GM13976 (cell line): Measurements from ENCODE around the gene RAB20.
A peak's percentile ranks its signal among the peaks of the same experiment; 100 is the strongest.

Source experiments
- DNase-seq: peaks from one replicate; pipeline ENCODE4 v3.0.0; 2012; ENCODE audit warnings: low spot score
- in situ Hi-C: fragments of 300-500 bp; cut with MboI; formaldehyde crosslinking; loops from one replicate; pipeline ENCODE4 v1.12.0; 2022; ENCODE audit warnings: low sequenced_read_pairs, mixed read lengths, inconsistent platforms; ENCODE audit not compliant: unreplicated experiment
- TF ChIP-seq, protein P1 (sequence below): IDR thresholded peaks from 2 replicates; pipeline ENCODE4 v1.5.1; 2012; ENCODE audit warnings: borderline replicate concordance, mild to moderate bottlenecking; ENCODE audit not compliant: insufficient read depth; ENCODE audit errors: extremely low read depth, missing control alignments, control extremely low read depth

The RAB20 gene

DNA sequence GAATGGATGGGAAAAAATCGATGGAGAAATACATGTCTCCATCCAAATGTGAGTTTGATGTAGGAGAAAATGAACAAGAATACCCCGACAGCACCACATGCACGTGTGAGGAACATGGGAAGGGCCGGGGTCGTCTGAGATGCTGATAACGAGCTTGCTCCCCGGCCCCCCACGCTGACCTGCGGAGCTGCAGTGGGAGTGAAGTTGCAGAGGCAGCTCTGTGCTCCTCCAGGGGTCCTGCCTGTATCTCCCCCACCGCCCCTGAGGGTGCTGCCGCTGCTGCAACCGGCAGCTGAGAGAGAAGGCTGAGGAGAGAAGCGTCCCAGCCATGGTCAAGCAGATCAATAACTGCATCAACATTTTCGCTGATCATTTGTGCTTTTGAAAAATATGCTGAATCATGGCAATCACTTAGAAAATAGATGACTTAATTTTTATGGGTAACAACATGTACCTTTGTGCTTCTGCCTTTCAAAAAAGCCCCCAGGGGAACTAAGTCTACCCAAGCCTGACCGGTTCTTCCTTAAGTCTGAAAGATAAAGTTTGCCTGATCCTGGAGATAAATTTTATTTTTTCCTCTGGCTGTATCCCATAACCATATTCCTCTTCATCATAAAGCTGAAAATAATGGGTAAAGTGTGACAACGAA lies 35.6 kb upstream of the RAB20 start:
- in situ Hi-C loops = loop anchor here (25.0 kb wide), 1 partner anchor 215 kb away; no protein-coding TSS in a partner anchor
- TF ChIP-seq, protein P1, sequence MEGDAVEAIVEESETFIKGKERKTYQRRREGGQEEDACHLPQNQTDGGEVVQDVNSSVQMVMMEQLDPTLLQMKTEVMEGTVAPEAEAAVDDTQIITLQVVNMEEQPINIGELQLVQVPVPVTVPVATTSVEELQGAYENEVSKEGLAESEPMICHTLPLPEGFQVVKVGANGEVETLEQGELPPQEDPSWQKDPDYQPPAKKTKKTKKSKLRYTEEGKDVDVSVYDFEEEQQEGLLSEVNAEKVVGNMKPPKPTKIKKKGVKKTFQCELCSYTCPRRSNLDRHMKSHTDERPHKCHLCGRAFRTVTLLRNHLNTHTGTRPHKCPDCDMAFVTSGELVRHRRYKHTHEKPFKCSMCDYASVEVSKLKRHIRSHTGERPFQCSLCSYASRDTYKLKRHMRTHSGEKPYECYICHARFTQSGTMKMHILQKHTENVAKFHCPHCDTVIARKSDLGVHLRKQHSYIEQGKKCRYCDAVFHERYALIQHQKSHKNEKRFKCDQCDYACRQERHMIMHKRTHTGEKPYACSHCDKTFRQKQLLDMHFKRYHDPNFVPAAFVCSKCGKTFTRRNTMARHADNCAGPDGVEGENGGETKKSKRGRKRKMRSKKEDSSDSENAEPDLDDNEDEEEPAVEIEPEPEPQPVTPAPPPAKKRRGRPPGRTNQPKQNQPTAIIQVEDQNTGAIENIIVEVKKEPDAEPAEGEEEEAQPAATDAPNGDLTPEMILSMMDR = no peak
- DNase-seq = no peak

DNA sequence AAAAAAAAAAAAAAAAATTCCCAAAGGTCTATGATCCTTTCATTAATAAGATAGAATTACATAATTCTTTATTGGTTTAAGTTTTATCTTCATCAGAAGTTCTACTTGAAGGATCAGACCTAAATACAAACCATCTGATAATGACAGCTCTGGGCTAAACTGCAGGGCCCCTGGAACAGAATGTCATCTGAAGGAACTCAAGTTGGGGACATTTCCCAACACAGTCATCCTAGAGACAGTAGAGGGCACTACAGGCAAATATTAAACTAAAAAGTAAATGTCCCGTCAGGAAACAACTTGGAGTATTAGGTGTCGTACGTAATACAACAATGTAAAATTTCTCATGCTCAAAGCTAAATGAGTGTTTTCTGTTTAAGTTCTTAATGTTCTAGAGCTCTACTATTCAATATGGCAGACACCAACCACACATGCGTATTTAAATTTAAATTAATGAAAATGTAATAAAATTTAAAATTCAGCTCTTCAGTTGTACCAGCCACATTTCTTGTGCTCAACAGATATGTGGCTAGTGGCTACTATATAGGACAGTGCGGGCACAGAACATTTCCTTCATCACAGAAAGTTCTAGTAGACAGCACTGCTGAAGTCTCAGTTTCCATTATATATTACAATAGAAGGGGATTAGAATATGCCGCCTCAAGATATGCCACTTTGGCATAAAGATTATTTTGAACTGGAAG lies 32.1 kb upstream of the RAB20 start:
- TF ChIP-seq, protein P1 = peak; percentile 56
- DNase-seq = peak; percentile 81
- in situ Hi-C loops = loop anchor here (25.0 kb wide), 1 partner anchor 219 kb away; no protein-coding TSS in a partner anchor

DNA sequence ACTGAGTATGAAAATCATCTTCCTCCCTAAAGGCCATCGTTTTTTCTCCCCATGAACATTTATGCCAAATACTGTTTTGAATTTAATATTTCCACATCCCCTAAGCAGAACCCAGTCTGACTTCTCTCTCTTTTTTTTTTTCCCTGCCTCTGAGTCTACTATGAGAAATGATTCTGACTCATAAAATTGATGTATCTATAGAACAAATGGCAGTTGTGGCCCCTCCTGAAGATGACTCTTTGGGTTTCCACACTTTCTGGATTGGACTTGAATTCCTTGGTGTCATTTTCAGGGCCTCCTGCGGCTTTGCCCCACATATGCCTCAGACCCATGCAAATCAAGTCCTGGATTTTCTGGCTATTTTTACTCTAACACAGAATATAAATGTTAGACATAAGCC lies 31.1 kb upstream of the RAB20 start:
- in situ Hi-C loops = loop anchor here (25.0 kb wide), 1 partner anchor 220 kb away; no protein-coding TSS in a partner anchor
- DNase-seq = no peak
- TF ChIP-seq, protein P1 = no peak

DNA sequence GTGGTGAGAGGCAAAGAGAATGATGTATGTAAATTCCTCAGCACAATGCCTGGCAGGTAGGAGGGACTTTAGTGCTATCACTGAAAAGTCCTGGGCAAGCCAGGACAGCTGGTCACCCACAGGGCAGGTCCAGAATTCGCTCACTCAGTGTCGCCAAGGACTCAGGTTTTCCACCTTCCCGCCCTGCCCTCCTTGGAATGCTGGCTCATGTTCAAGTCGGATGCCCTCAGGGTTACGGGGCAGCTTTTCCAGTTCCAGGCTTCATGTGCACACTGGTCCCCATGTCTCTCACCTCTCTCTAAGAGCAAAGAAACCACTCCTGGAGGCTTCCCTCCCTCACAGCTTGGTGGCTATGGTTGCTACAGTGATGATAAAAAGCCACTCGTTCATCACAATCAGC lies 29.1 kb upstream of the RAB20 start:
- in situ Hi-C loops = loop anchor here (25.0 kb wide), 1 partner anchor 222 kb away; no protein-coding TSS in a partner anchor
- TF ChIP-seq, protein P1 = no peak
- DNase-seq = no peak

DNA sequence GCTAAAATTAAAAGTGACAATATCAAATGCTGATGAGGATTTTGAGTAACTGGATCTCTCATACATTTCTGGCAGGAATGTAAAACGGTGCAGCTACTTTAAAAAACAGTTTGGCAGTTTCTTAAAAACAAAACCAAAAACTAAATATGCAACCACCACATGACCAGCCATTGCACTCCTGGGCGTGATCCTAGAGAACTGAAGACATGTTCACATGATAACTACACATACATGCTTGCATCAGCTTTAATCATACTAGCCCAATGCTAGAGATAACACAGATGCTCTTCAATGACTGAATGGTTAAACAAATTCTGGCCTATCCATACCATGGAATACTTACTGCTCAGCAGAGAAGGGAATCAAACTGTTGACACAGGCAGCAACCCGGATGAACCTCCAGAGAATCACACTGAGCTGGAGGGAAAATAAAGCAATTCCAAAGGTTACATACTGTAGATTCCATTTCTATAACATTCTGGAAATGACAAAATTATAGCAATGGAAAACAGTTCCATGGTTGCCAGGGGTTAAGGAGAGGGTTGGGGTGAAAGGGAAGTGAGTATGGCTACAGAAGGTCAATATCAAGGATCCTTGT lies 28.4 kb upstream of the RAB20 start:
- DNase-seq = no peak
- in situ Hi-C loops = loop anchor here (25.0 kb wide), 1 partner anchor 222 kb away; no protein-coding TSS in a partner anchor
- TF ChIP-seq, protein P1 = no peak

DNA sequence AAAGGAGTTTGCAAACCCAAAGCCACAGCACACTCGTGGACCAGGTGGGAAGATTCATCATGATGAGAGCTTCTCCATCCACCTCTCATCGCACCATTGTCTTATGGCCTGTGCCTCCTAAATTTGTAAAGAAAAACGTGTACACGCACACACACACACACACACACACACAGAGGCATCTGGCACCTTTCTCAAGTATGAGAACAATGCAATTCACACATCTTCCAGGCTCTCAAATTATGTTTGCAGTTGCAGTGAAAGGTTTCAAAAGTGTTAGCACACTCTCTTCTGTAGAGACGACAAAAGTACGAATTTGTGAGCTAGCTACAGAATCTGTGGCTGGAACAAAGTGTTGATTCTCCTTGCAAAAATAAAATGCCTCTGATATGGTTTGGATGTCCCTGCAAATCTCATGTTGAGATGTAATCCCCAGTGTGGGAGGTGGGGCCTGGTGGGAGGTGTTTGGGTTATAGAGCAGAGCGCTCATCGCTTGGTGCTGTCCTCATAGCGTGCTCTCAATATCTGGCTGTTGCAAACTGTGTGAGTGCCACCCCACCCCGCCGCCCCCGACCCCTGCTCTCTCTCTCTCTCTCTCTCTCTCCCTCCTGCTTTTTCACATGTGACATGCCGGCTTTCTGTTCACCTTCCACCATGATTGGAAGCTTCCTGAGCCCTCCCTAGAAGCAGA lies 21.8 kb upstream of the RAB20 start:
- in situ Hi-C loops = loop anchor here (25.0 kb wide), 1 partner anchor 229 kb away; no protein-coding TSS in a partner anchor
- no peak for DNase-seq
- TF ChIP-seq, protein P1 = no peak
